ENCODE measurements around the gene NRXN3. TPM values are rescaled to one million over a fixed set of nuclear protein-coding genes. Genes with fewer than 3 reads are reported as not detected.

The NRXN3 gene
- total and polyA plus RNA-seq, 2 of the 4 experiments (the other 2 are of a cell fraction), result 4.8 to 25.1 TPM

DNA sequence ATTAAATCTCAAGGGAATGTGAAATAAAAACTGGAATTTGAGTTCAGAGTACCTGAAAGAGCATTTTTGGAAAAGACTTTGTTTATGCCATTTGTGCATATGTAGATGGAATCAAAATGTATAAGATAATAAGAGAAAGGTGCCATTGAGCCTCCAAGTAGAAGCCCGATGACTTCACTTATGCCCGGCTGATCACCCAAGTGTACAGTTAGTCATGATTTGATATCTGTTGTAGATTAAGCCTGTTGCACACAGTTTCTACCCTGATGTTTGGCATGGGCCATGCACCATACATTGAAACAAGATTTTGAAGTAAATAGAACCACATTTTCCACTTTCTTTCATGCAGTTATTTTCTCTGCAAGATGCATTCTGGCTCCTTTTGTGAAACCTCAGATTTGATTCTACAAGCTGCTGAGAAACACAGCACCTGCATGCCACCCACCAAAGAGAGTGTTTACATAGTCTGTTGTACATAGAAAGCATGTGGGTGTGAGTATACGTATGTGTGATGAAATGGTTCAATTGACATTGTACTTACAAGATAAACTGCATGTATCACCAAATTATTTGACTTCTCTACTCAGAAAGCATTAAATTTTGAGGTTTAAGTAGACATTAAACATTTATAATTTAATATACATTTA is 1268.6 kb downstream of the NRXN3 start:
- no peak overlapping the region for H3K4me3 ChIP-seq (ENCODE audit: insufficient read depth, low read depth, low read length)
- intact Hi-C loops (cut with micrococcal nuclease), result no loop called here
- H4K20me1 ChIP-seq (ENCODE audit: insufficient read depth, low read length), result no peaks in the 10 kb centered on the region
- H4K91ac ChIP-seq (ENCODE audit: insufficient read depth, low read depth, low read length), result no peak overlapping the region
- H2BK120ac ChIP-seq (ENCODE audit: low read depth, low read length), result no peak overlapping the region
- no peaks in the 10 kb centered on the region for H3K27me3 ChIP-seq (ENCODE audit: control insufficient read depth, insufficient read depth, low read length)
- no peak overlapping the region for H2AK5ac ChIP-seq (ENCODE audit: low read depth, low read length)
- no peak overlapping the region for H3K9ac ChIP-seq (ENCODE audit: low read depth, low read length)
- no peak overlapping the region for H3K56ac ChIP-seq (ENCODE audit: extremely low read depth, insufficient read depth, low read length)
- no peaks in the 10 kb centered on the region for H3K9me1 ChIP-seq (ENCODE audit: insufficient read depth, low read length)
- ChIA-PET POLR2A (ENCODE audit: unreplicated experiment) (no interaction called here), CTCF (no interaction called here)
- no peak overlapping the region for H3K14ac ChIP-seq (replicated peaks; ENCODE audit: low read depth, low read length)
- H2BK15ac ChIP-seq (ENCODE audit: low read depth, low read length), result no peak overlapping the region
- no TSS peak for BruUV-seq (replicated peaks)
- H3K79me1 ChIP-seq (ENCODE audit: low read depth in 1 of 2, low read length in 2 of 2), result peaks cover 0 to 3% of the 10 kb centered on the region in 2 experiments; a peak in 1 of 4 replicates
- TF ChIP-seq SMC3 (IDR thresholded peaks at IDR 0.05; ENCODE audit: low read depth, low read length), result no peak
- no peak for TF ChIP-seq POLR2A (IDR thresholded peaks at IDR 0.05; ENCODE audit: low read depth, low read length)
- no peak for TF ChIP-seq MAZ (IDR thresholded peaks at IDR 0.05; ENCODE audit: borderline replicate concordance, low read depth, low read length)
- no peak for TF ChIP-seq NFE2L2 (IDR thresholded peaks at IDR 0.05; ENCODE audit: low read depth, low read length)
- no peak for TF ChIP-seq RFX5 (IDR thresholded peaks at IDR 0.05; ENCODE audit: low read depth, low read length)
- no peak for TF ChIP-seq CHD1 (IDR thresholded peaks at IDR 0.05; ENCODE audit: low read depth, low read length)
- no peak for TF ChIP-seq RCOR1 (IDR thresholded peaks at IDR 0.05; ENCODE audit: insufficient replicate concordance, low read length)
- H3K4me2 ChIP-seq (ENCODE audit: low read depth, low read length), result no peak overlapping the region
- no peak overlapping the region for H3K4ac ChIP-seq (ENCODE audit: low read depth, low read length)
- no peak overlapping the region for H4K5ac ChIP-seq (ENCODE audit: low read depth, low read length)
- no peak for DNase-seq
- H4K8ac ChIP-seq (ENCODE audit: low read depth in 2 of 2, low read length in 2 of 2), result no peak overlapping the region
- no peak overlapping the region for H2AK9ac ChIP-seq (replicated peaks; ENCODE audit: low read depth, low read length, poor library complexity)
- WGBS, 2 experiments (ENCODE audit: extremely low coverage in 2 of 2, insufficient read length in 1 of 2), result no CpG with 5 or more reads among the region's 3 CpGs
- H2AFZ ChIP-seq (replicated peaks; ENCODE audit: low read length, poor library complexity), result no peak overlapping the region
- dilution Hi-C loops (cut with HindIII; ENCODE audit: low sequenced_read_pairs, unreplicated experiment), result no loop called here
- H2BK20ac ChIP-seq (ENCODE audit: low read depth, low read length), result no peak overlapping the region
- H3K36me3 ChIP-seq (ENCODE audit: control insufficient read depth, insufficient read depth, low read length), result no peaks in the 10 kb centered on the region; the same call in 1 of the 2 replicates
- H3K4me1 ChIP-seq (ENCODE audit: control insufficient read depth, insufficient read depth, low read length), result peaks cover 3% of the 10 kb centered on the region; the same call in 1 of the 2 replicates
- no peak overlapping the region for H3K23ac ChIP-seq (ENCODE audit: low read depth, low read length)
- H3K9me3 ChIP-seq (ENCODE audit: control insufficient read depth, insufficient read depth, low read length), result no peaks in the 10 kb centered on the region
- H2BK5ac ChIP-seq (ENCODE audit: low read depth, low read length, poor library complexity, severe bottlenecking), result no peak overlapping the region
- in situ Hi-C loops (cut with MboI; ENCODE audit: low sequenced_read_pairs), result no loop called here
- no peak overlapping the region for H3K27ac ChIP-seq (ENCODE audit: insufficient read depth, low read length)
- no peak overlapping the region for H3K18ac ChIP-seq (ENCODE audit: low read depth, low read length)
- ATAC-seq (ENCODE audit: low read depth), result no peak

Data from IMR-90 (cell line).